Measurements from ENCODE around the gene WDR70.
"Not testable (repeated sequence)": the region's sequence is repeated elsewhere in the genome, so short reads cannot be mapped to it uniquely, and the experiment has no call there.

Gene WDR70

DNA sequence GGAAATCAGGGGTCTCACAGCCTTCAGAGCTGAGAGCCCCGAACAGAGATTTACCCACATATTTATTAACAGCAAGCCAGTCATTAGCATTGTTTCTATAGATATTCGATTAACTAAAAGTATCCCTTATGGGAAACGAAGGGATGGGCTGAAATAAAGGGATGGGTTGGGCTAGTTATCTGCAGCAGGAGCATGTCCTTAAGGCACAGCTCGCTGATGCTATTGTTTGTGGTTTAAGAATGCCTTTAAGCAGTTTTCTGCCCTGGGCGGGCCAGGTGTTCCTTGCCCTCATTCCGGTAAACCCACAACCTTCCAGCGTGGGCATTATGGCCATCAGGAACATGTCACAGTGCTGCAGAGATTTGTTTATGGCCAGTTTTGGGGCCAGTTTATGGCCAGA lies 74.1 kb downstream of the WDR70 start:
- DNase-seq (ENCODE audit: low read depth in 3 of 3, low spot score in 1 of 3), result not testable (repeated sequence)

DNA sequence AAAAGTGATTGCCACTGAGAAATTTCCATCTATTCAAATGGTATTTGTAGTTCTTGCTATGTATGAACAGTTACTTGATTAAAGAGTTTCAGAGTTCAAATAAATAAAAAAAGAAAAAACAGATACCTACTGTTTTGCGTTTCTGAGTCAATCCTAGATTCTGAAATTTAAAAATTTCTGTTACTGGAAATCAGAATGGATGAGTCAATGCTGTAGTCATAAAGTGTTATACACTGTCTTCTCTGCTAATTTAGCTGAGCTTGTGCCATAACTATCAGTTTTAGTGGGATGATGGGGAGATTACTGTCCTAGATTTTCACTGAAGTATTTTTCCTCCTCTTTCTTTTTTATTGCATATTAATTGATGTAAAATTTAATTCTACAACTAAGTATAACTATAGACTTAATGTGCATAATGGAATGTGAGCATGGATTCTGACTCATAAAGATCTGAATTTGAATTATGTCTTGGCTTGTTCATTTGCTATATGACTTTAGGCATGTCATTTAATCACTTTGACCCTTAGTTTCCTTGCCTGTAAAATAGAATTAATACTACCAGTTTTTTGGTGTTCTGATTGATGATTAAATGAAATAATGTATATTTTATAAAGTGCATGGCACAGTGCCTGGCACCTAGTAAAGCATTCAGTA lies 75.4 kb downstream of the WDR70 start:
- not testable (repeated sequence) for DNase-seq (ENCODE audit: low read depth in 3 of 3, low spot score in 1 of 3)

GRCh38 chr5:37463191-37464051 lies 84.3 kb downstream of the WDR70 start:
- not testable (repeated sequence) for DNase-seq (ENCODE audit: low read depth in 3 of 3, low spot score in 1 of 3)

GRCh38 chr5:37464581-37464980 lies 85.5 kb downstream of the WDR70 start:
- not testable (repeated sequence) for DNase-seq (ENCODE audit: low read depth in 3 of 3, low spot score in 1 of 3)

DNA sequence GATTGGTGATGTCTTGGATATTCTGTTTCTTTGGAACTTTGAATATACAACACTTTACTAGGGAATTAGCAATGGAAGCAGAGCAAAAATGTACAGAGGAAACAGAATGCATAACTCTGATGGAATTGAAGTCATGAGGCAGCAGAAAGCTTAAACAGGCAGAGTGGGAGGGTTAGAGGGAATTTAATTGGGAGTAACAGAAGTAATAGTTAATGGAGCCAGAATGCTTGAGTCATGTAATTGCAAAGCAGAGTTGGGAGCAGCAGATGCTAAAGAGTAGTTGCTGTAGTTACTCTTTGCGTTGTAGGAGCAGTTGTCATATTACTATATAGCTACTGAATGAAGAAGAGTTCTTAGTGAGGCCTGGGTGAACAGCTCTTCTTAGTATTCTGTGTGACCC lies 90.3 kb downstream of the WDR70 start:
- not testable (repeated sequence) for DNase-seq (ENCODE audit: low read depth in 3 of 3, low spot score in 1 of 3)

GRCh38 chr5:37471666-37472197 lies 92.6 kb downstream of the WDR70 start:
- DNase-seq (ENCODE audit: low read depth in 3 of 3, low spot score in 1 of 3), result no peak

- no peak for DNase-seq (ENCODE audit: low read depth in 3 of 3, low spot score in 1 of 3)
Observed at GRCh38 chr5:37477426-37477825, 98.3 kb downstream of the WDR70 start.

DNA sequence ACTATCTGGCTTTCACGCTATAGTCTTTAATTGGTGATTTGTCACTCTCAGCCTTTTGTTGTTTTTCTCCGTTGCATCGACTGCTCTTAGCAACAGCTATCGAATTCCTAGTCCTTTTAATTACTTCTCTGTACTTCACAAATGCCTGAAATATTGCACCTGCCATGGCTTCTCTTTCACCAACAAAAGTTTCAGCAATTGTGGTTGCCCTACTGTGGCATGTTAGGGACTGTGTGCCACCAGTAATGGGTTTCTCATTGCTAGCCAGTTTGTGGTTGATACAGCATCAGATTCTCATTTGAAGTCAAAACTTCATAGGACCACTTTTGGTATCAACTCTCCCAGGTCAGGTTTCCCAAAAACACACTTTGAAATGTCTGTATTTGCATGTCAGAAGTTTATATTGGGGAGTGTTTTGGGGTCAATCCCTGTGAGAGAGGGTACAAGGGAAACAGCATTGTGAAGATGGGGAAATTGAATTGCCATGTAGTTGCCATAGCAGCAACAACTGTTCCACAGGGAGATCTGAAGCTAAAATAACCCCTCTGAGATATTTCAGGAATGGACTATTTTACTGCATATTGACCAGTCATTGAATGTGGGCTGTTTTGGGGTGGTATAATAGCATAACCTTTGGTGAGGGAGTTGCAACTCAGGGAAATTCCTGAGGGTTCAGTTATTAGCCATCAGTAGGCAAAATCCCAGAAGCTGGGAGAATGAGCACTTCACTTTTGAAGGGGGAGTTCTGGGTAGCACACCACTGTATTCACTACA lies 99.2 kb downstream of the WDR70 start:
- no peak for DNase-seq (ENCODE audit: low read depth in 3 of 3, low spot score in 1 of 3)

- not testable (repeated sequence) for DNase-seq (ENCODE audit: low read depth in 3 of 3, low spot score in 1 of 3)
Observed at GRCh38 chr5:37481395-37481794, 102.3 kb downstream of the WDR70 start.

DNA sequence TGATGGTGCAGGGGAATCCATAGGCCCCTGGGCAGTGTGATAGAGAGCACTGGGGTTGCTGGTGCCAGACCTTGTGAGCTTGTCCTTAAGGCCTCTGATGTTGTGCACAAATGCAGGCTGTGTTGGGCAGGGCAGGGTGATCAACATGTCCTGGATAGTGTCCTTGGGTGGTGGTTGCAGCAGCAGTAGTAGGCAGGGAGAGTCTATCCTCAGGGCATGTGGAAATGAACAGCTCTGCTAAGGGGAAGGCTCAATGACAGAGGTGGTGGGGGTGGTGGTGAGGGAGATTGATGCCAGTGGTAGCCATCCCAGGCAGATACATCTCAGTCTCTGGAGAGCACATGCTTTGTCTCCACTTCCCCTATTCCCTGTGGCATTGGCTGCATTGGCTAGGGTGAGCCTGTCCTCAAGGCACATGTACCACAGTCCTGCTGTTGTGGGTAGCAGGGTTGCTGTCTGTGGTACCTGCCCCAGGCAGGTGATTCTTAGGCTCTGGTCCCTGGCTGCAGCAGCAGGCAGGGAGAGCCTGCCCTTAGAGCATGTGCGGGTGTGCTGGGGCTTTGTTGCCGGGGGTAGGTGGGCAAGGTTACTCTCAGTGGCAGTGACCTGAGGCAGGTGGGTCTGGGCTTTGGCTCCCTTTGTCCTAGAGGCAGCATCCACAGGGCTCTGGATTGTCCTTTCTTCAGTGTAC lies 111.1 kb downstream of the WDR70 start:
- no peak for DNase-seq (ENCODE audit: low read depth in 3 of 3, low spot score in 1 of 3)

- DNase-seq (ENCODE audit: low read depth in 3 of 3, low spot score in 1 of 3), result no peak
Observed at GRCh38 chr5:37490931-37491330, 111.8 kb downstream of the WDR70 start.

DNA sequence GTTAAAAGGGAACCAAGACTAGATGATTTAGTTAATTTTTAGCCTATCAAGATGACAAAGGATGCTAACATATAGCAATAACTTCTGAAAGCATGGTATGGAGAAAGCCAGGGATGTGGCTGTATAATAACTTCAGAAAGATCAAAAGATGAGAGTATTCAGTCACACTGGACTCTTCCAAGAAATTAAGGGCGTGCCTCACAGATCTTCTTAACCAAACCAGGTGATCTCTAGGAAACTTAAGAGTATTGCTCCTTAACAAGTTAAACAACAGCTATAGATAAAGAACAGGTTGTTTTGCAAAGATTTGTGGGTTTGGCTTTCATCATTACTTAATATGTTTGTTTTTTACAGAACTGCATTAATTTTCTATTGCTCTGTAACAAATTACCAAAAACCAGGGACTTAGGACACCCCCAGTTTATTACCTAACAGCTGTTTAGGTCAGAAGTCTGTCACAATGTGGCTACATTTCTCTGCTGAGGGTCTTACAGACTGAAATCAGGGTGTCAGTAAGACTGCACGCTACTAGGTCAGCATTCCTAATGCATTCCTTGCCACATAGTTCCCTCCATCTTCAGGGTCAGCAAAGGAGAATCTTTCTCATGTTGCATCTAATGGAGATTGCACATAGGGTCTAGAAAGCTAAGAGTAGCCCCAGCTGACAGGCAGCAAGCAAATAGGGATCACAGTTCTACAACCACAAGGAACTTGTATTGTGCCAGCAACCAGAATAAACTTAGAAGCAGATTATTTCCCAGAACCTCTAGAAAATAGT lies 113.8 kb downstream of the WDR70 start:
- no peak for DNase-seq (ENCODE audit: low read depth in 3 of 3, low spot score in 1 of 3)

- DNase-seq (ENCODE audit: low read depth in 3 of 3, low spot score in 1 of 3), result no peak
Observed at GRCh38 chr5:37494756-37495155, 115.6 kb downstream of the WDR70 start.

DNA sequence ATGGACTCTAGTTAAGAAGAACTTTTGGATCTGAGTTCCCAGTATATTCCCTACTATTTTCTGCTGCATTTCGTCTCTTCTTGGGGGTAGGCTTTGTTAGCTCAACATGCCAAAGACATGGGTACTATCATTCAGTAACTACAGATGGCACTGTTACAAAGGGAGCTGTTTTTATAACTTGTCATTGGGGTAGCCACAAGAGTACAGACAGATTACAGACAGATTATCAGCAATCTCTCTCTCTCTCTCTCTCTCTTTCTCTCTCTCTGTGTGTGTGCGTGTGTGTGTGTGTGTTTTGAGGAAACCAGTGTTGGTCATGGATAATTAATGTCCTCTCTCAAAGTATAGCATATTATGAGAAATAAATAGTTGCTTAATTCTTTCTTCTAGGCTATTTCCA lies 116.1 kb downstream of the WDR70 start:
- DNase-seq (ENCODE audit: low read depth in 3 of 3, low spot score in 1 of 3), result no peak

- no peak for DNase-seq (ENCODE audit: low read depth in 3 of 3, low spot score in 1 of 3)
Observed at GRCh38 chr5:37495668-37496347, 116.7 kb downstream of the WDR70 start.

GRCh38 chr5:37496902-37497445 lies 117.9 kb downstream of the WDR70 start:
- DNase-seq (ENCODE audit: low read depth in 3 of 3, low spot score in 1 of 3), result no peak

DNA sequence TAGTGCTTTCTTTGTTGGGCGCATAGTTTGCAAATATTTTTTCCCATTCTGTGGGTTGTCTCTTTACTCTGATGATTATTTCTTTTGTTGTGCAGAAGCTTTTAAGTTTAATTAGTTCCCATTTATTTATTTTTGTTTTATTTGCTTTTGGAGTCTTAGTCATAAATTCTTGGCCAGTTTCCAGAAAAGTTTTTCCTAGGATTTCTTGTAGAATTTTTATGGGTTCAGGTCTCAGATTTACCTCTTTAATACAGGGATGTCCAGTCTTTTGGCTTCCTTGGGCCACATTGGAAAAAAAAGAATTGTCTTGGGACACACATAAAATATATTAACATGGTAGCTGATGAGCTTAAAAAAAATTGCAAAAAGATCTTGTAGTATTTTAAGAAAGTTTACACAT lies 122.0 kb downstream of the WDR70 start:
- DNase-seq (ENCODE audit: low read depth in 3 of 3, low spot score in 1 of 3), result no peak

DNA sequence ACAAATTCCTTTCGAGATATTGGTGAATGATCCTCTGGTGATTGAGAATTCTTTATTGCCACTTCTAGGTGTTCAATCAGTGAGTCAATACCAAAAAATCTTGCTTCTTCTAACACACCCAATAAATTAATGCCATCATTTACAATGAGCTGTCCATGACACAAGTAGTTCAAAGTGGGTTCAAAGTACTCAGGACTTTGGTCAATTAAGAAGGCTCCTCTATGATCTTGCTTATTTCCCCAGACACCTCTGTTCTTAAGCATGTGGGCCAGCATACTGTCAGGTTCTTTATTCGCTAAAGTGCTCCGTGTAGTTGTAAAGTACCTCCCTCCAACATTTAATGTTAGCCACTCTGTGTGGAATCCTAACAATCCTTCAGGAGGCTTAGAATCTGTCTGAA lies 127.1 kb downstream of the WDR70 start:
- no peak for DNase-seq (ENCODE audit: low read depth in 3 of 3, low spot score in 1 of 3)

- no peak for DNase-seq (ENCODE audit: low read depth in 3 of 3, low spot score in 1 of 3)
Observed at GRCh38 chr5:37506722-37507121, 127.6 kb downstream of the WDR70 start.

Data from stimulated activated CD4-positive, alpha-beta T cell treated with anti-CD3 and anti-CD28 coated beads, TNF-alpha, amount 100 ng/mL, for 1 hour (primary cell).